ENCODE measurements around the gene CUEDC1.

The CUEDC1 gene

DNA sequence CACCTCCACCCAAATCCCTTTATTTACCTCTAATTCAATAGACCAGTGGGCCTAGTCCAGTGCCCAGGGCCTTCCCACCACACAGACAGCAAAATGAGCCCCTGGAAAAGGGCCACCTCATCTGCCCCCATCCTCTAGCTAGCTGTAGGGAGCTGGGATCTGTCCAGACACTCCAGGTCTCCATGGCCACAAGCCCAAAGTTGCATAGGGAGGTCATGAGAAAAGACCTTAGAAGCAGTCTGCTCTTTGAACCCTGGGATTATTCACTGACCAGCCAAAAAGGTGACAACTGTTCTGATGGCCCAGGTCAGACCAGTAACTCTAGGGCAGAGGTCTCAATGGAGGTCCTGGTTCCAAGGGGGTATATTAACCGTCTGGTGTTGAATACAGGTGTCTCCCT lies 2.0 kb downstream of the CUEDC1 start:
- Histone ChIP-seq H3K9me3 (ENCODE audit: control insufficient read depth, insufficient read depth, low read length) (no peaks in the 10 kb centered on the region), H3K9ac (ENCODE audit: low read depth, low read length) (no peak overlapping the region), H3K27me3 (ENCODE audit: control insufficient read depth, insufficient read depth, low read length) (peaks cover 36% of the 10 kb centered on the region), H3K4me1 (ENCODE audit: control insufficient read depth, insufficient read depth, low read length) (peaks cover 17% of the 10 kb centered on the region), H3K4me3 (ENCODE audit: low read depth, low read length) (no peak overlapping the region), H3K36me3 (ENCODE audit: control insufficient read depth, insufficient read depth, low read length) (no peaks in the 10 kb centered on the region)

DNA sequence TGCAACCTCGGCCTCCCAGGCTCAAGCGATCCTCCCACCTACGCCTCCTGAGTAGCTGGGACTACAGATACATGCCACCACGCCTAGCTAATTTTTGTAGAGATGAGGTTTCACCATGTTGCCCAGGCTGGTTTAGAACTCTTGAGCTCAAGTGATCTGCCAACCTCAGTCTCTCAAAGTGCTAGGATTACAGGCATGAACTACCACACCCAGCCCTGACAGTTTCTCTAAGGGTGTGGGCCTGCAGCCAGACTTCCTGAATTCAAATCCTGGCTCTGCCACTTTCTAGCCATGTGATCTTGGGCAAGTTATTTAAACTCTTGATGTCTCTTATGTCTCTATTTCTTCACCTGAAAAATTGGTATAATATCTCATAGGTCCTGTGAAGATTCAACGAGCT lies 5.6 kb downstream of the CUEDC1 start:
- H3K36me3 ChIP-seq (ENCODE audit: control insufficient read depth, insufficient read depth, low read length) = no peaks in the 10 kb centered on the region
- H3K27me3 ChIP-seq (ENCODE audit: control insufficient read depth, insufficient read depth, low read length) = peaks cover 14% of the 10 kb centered on the region
- no peaks in the 10 kb centered on the region for H3K9me3 ChIP-seq (ENCODE audit: control insufficient read depth, insufficient read depth, low read length)
- peaks cover 6% of the 10 kb centered on the region for H3K4me1 ChIP-seq (ENCODE audit: control insufficient read depth, insufficient read depth, low read length)
- H3K4me3 ChIP-seq (ENCODE audit: low read depth, low read length) = no peak overlapping the region
- no peak overlapping the region for H3K9ac ChIP-seq (ENCODE audit: low read depth, low read length)

GRCh38 chr17:57948555-57949420 lies 6.4 kb downstream of the CUEDC1 start:
- Histone ChIP-seq H3K4me1 (ENCODE audit: control insufficient read depth, insufficient read depth, low read length) (peaks cover 1% of the 10 kb centered on the region), H3K36me3 (ENCODE audit: control insufficient read depth, insufficient read depth, low read length) (no peaks in the 10 kb centered on the region), H3K4me3 (ENCODE audit: low read depth, low read length) (no peak overlapping the region), H3K27me3 (ENCODE audit: control insufficient read depth, insufficient read depth, low read length) (peaks cover 12% of the 10 kb centered on the region), H3K9me3 (ENCODE audit: control insufficient read depth, insufficient read depth, low read length) (no peaks in the 10 kb centered on the region), H3K9ac (ENCODE audit: low read depth, low read length) (no peak overlapping the region)

- Histone ChIP-seq H3K4me3 (ENCODE audit: low read depth, low read length) (no peak overlapping the region), H3K9ac (ENCODE audit: low read depth, low read length) (no peak overlapping the region), H3K4me1 (ENCODE audit: control insufficient read depth, insufficient read depth, low read length) (no peaks in the 10 kb centered on the region)
Measured at GRCh38 chr17:57948169-57948554, 7.0 kb downstream of the CUEDC1 start.

GRCh38 chr17:57947369-57947768 lies 7.8 kb downstream of the CUEDC1 start:
- H3K9ac ChIP-seq (ENCODE audit: low read depth, low read length) = no peak overlapping the region
- H3K27me3 ChIP-seq (ENCODE audit: control insufficient read depth, insufficient read depth, low read length) = no peaks in the 10 kb centered on the region
- no peaks in the 10 kb centered on the region for H3K4me1 ChIP-seq (ENCODE audit: control insufficient read depth, insufficient read depth, low read length)
- no peak overlapping the region for H3K4me3 ChIP-seq (ENCODE audit: low read depth, low read length)
- no peaks in the 10 kb centered on the region for H3K9me3 ChIP-seq (ENCODE audit: control insufficient read depth, insufficient read depth, low read length)
- H3K36me3 ChIP-seq (ENCODE audit: control insufficient read depth, insufficient read depth, low read length) = no peaks in the 10 kb centered on the region

More at GRCh38 chr17:57948169-57948554, 7.0 kb downstream of the CUEDC1 start:
- peaks cover 5% of the 10 kb centered on the region for H3K27me3 ChIP-seq (ENCODE audit: control insufficient read depth, insufficient read depth, low read length)
- no peaks in the 10 kb centered on the region for H3K36me3 ChIP-seq (ENCODE audit: control insufficient read depth, insufficient read depth, low read length)
- no peaks in the 10 kb centered on the region for H3K9me3 ChIP-seq (ENCODE audit: control insufficient read depth, insufficient read depth, low read length)

- no peaks in the 10 kb centered on the region for H3K36me3 ChIP-seq (ENCODE audit: control insufficient read depth, insufficient read depth, low read length)
- H3K27me3 ChIP-seq (ENCODE audit: control insufficient read depth, insufficient read depth, low read length) = no peaks in the 10 kb centered on the region
- H3K9me3 ChIP-seq (ENCODE audit: control insufficient read depth, insufficient read depth, low read length) = no peaks in the 10 kb centered on the region
- H3K9ac ChIP-seq (ENCODE audit: low read depth, low read length) = no peak overlapping the region
- H3K4me3 ChIP-seq (ENCODE audit: low read depth, low read length) = no peak overlapping the region
- no peaks in the 10 kb centered on the region for H3K4me1 ChIP-seq (ENCODE audit: control insufficient read depth, insufficient read depth, low read length)
Measured at GRCh38 chr17:57946798-57947358, 8.3 kb downstream of the CUEDC1 start.

- no peaks in the 10 kb centered on the region for H3K36me3 ChIP-seq (ENCODE audit: control insufficient read depth, insufficient read depth, low read length)
- no peaks in the 10 kb centered on the region for H3K9me3 ChIP-seq (ENCODE audit: control insufficient read depth, insufficient read depth, low read length)
- H3K4me1 ChIP-seq (ENCODE audit: control insufficient read depth, insufficient read depth, low read length) = no peaks in the 10 kb centered on the region
- H3K27me3 ChIP-seq (ENCODE audit: control insufficient read depth, insufficient read depth, low read length) = no peaks in the 10 kb centered on the region
- H3K9ac ChIP-seq (ENCODE audit: low read depth, low read length) = no peak overlapping the region
- no peak overlapping the region for H3K4me3 ChIP-seq (ENCODE audit: low read depth, low read length)
Measured at GRCh38 chr17:57945996-57946797, 9.0 kb downstream of the CUEDC1 start.

- Histone ChIP-seq H3K9ac (ENCODE audit: low read depth, low read length) (no peak overlapping the region), H3K4me1 (ENCODE audit: control insufficient read depth, insufficient read depth, low read length) (peaks cover 4% of the 10 kb centered on the region), H3K9me3 (ENCODE audit: control insufficient read depth, insufficient read depth, low read length) (no peaks in the 10 kb centered on the region)
Measured at GRCh38 chr17:57944908-57945307, 10.3 kb downstream of the CUEDC1 start.

DNA sequence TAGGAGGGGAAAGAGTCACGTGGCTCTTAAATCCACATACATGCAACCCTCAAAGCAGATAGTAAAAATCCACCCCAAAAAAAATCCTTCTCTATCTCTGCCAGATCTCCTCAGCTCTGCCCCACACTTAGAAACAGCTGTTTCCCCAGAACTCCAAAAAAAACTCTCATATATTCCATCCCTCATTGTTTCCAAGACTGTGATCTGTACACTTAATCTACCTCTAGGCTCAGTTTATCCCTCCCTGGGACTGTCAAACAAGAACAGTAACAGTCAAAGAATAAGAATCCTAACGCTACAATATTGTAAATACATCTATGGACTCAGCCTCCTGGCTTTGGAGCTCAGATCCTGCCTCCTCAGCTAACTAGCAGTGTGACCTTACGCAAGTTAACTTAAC lies 11.6 kb downstream of the CUEDC1 start:
- Histone ChIP-seq H3K9ac (ENCODE audit: low read depth, low read length) (no peak overlapping the region), H3K4me3 (ENCODE audit: low read depth, low read length) (no peak overlapping the region), H3K36me3 (ENCODE audit: control insufficient read depth, insufficient read depth, low read length) (no peaks in the 10 kb centered on the region), H3K9me3 (ENCODE audit: control insufficient read depth, insufficient read depth, low read length) (no peaks in the 10 kb centered on the region), H3K4me1 (ENCODE audit: control insufficient read depth, insufficient read depth, low read length) (peaks cover 6% of the 10 kb centered on the region), H3K27me3 (ENCODE audit: control insufficient read depth, insufficient read depth, low read length) (no peaks in the 10 kb centered on the region)

More at GRCh38 chr17:57944908-57945307, 10.3 kb downstream of the CUEDC1 start:
- no peak overlapping the region for H3K4me3 ChIP-seq (ENCODE audit: low read depth, low read length)
- no peaks in the 10 kb centered on the region for H3K27me3 ChIP-seq (ENCODE audit: control insufficient read depth, insufficient read depth, low read length)
- no peaks in the 10 kb centered on the region for H3K36me3 ChIP-seq (ENCODE audit: control insufficient read depth, insufficient read depth, low read length)

GRCh38 chr17:57943140-57943539 lies 12.1 kb downstream of the CUEDC1 start:
- H3K4me1 ChIP-seq (ENCODE audit: control insufficient read depth, insufficient read depth, low read length) = peaks cover 6% of the 10 kb centered on the region

GRCh38 chr17:57941384-57942370 lies 13.5 kb downstream of the CUEDC1 start:
- Histone ChIP-seq H3K27me3 (ENCODE audit: control insufficient read depth, insufficient read depth, low read length) (no peaks in the 10 kb centered on the region), H3K4me1 (ENCODE audit: control insufficient read depth, insufficient read depth, low read length) (peaks cover 6% of the 10 kb centered on the region), H3K9ac (ENCODE audit: low read depth, low read length) (no peak overlapping the region), H3K36me3 (ENCODE audit: control insufficient read depth, insufficient read depth, low read length) (no peaks in the 10 kb centered on the region), H3K4me3 (ENCODE audit: low read depth, low read length) (no peak overlapping the region), H3K9me3 (ENCODE audit: control insufficient read depth, insufficient read depth, low read length) (no peaks in the 10 kb centered on the region)

More at GRCh38 chr17:57943140-57943539, 12.1 kb downstream of the CUEDC1 start:
- Histone ChIP-seq H3K9ac (ENCODE audit: low read depth, low read length) (no peak overlapping the region), H3K36me3 (ENCODE audit: control insufficient read depth, insufficient read depth, low read length) (no peaks in the 10 kb centered on the region), H3K27me3 (ENCODE audit: control insufficient read depth, insufficient read depth, low read length) (no peaks in the 10 kb centered on the region), H3K4me3 (ENCODE audit: low read depth, low read length) (no peak overlapping the region), H3K9me3 (ENCODE audit: control insufficient read depth, insufficient read depth, low read length) (no peaks in the 10 kb centered on the region)

Data from iPS-15b (cell line).